ENCODE measurements around the gene MICA.
"Not testable (repeated sequence)": the region's sequence is repeated elsewhere in the genome, so short reads cannot be mapped to it uniquely, and the experiment has no call there.

GRCh38 chr6:31446999-31447789 is 43.8 kb downstream of the MICA start:
- not testable (repeated sequence) for TF ChIP-seq POLR2A (IDR thresholded peaks at IDR 0.05)
- TF ChIP-seq, protein P1, sequence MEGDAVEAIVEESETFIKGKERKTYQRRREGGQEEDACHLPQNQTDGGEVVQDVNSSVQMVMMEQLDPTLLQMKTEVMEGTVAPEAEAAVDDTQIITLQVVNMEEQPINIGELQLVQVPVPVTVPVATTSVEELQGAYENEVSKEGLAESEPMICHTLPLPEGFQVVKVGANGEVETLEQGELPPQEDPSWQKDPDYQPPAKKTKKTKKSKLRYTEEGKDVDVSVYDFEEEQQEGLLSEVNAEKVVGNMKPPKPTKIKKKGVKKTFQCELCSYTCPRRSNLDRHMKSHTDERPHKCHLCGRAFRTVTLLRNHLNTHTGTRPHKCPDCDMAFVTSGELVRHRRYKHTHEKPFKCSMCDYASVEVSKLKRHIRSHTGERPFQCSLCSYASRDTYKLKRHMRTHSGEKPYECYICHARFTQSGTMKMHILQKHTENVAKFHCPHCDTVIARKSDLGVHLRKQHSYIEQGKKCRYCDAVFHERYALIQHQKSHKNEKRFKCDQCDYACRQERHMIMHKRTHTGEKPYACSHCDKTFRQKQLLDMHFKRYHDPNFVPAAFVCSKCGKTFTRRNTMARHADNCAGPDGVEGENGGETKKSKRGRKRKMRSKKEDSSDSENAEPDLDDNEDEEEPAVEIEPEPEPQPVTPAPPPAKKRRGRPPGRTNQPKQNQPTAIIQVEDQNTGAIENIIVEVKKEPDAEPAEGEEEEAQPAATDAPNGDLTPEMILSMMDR (IDR thresholded peaks at IDR 0.05), result not testable (repeated sequence)
